Activated naive CD4-positive, alpha-beta T cell treated with anti-CD3 and anti-CD28 coated beads, Interleukin-2, amount 50 U/mL, for 24 hours (primary cell): ENCODE measurements around the gene TEX51.

ENCODE experiments used
- H3K27ac Mint-ChIP-seq: one replicate; pipeline ENCODE4 v1.8.0; 2021; ENCODE audit warnings: mild to moderate bottlenecking, mixed read lengths
- H3K27me3 Mint-ChIP-seq: one replicate; pipeline ENCODE4 v1.8.0; 2021; ENCODE audit warnings: mixed read lengths
- H3K36me3 Mint-ChIP-seq: one replicate; pipeline ENCODE4 v1.8.0; 2021; ENCODE audit warnings: mixed read lengths
- H3K4me1 Mint-ChIP-seq: one replicate; pipeline ENCODE4 v1.8.0; 2021; ENCODE audit warnings: mixed read lengths
- H3K4me3 Mint-ChIP-seq: one replicate; pipeline ENCODE4 v1.8.0; 2021; ENCODE audit warnings: mild to moderate bottlenecking, mixed read lengths
- H3K9me3 Mint-ChIP-seq: one replicate; pipeline ENCODE4 v1.8.0; 2021; ENCODE audit warnings: mixed read lengths

TEX51 gene

GRCh38 chr2:126885751-126886210 is 12.9 kb upstream of the TEX51 start:
- no peaks in the 10 kb centered on the region for H3K36me3 Mint-ChIP-seq
- H3K27ac Mint-ChIP-seq, result no peak overlapping the region
- H3K27me3 Mint-ChIP-seq, result peaks cover 14% of the 10 kb centered on the region
- peaks cover 7% of the 10 kb centered on the region for H3K4me1 Mint-ChIP-seq
- no peak overlapping the region for H3K4me3 Mint-ChIP-seq
- H3K9me3 Mint-ChIP-seq, result no peaks in the 10 kb centered on the region

- H3K4me1 Mint-ChIP-seq, result peaks cover 7% of the 10 kb centered on the region
- no peaks in the 10 kb centered on the region for H3K36me3 Mint-ChIP-seq
- H3K27me3 Mint-ChIP-seq, result peaks cover 14% of the 10 kb centered on the region
- H3K4me3 Mint-ChIP-seq, result no peak overlapping the region
- H3K27ac Mint-ChIP-seq, result no peak overlapping the region
- H3K9me3 Mint-ChIP-seq, result no peaks in the 10 kb centered on the region
These were observed 12.3 kb upstream of the TEX51 start for GRCh38 chr2:126886211-126886915.

DNA sequence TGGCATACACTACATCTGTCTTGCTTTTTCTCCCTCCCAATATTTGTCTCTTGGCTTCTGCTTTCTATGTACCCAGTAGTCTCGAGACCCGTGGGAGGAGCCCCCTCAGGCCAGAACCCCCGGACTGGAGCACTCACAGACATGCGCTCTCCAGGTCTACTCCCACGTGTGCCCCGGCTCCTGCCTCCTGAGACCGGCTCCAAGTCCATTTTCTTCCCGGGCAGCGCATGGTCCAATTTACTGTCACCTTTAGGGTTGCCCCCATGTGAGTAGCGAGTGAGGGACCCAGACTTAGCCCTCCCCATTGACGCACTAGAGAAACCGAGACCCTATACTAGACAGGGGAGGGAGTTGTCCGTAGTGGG is 11.8 kb upstream of the TEX51 start:
- Mint-ChIP-seq H3K4me1 (peaks cover 7% of the 10 kb centered on the region), H3K27me3 (peaks cover 14% of the 10 kb centered on the region), H3K9me3 (no peaks in the 10 kb centered on the region), H3K27ac (no peak overlapping the region), H3K4me3 (no peak overlapping the region), H3K36me3 (no peaks in the 10 kb centered on the region)

DNA sequence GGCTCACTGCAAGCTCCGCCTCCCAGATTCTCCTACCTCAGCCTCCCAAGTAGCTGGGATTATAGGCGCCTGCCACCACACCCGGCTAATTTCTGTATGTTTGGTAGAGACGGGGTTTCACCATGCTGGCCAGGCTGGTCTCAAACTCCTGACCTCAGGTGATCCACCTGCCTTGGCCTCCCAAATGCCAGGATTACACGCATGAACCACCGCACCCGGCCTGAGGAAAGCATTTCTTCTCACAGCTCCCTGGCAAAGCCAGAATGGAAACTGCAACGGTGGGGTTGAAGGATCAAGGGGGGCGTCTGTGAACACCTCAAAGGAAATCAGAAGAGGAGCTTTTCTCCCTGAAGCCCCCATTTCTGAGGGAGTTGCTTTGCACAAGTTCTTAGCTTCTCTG is 11.2 kb upstream of the TEX51 start:
- Mint-ChIP-seq H3K4me3 (no peak overlapping the region), H3K4me1 (peaks cover 7% of the 10 kb centered on the region), H3K9me3 (no peaks in the 10 kb centered on the region), H3K36me3 (no peaks in the 10 kb centered on the region), H3K27ac (no peak overlapping the region), H3K27me3 (peaks cover 14% of the 10 kb centered on the region)

DNA sequence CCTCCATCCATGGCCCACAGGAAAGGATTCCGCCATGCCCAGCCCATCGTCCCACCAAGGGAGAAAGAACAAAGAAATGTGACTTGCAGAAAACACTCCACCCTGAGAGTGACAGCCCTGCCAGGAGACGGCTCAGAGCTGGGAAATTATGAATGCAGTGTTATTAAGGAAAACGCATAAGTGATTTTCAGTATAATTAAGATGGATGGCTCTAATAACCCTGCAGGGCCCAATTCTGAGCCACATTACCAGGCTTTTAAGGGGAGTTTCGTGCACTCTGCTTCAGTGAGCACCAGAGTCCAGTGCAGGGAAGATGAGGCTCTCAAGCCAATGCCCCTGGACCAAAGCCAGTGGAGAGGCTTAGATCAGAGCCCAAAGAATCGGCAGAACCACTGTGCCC is 10.6 kb upstream of the TEX51 start:
- Mint-ChIP-seq H3K27me3 (peaks cover 14% of the 10 kb centered on the region), H3K4me3 (no peak overlapping the region), H3K4me1 (peaks cover 7% of the 10 kb centered on the region), H3K27ac (no peak overlapping the region), H3K9me3 (no peaks in the 10 kb centered on the region), H3K36me3 (no peaks in the 10 kb centered on the region)

- Mint-ChIP-seq H3K4me3 (no peak overlapping the region), H3K27ac (no peak overlapping the region), H3K27me3 (peaks cover 14% of the 10 kb centered on the region), H3K9me3 (no peaks in the 10 kb centered on the region), H3K36me3 (no peaks in the 10 kb centered on the region), H3K4me1 (peaks cover 7% of the 10 kb centered on the region)
These were observed 9.6 kb upstream of the TEX51 start for GRCh38 chr2:126889071-126889470.

- peaks cover 14% of the 10 kb centered on the region for H3K27me3 Mint-ChIP-seq
- no peaks in the 10 kb centered on the region for H3K9me3 Mint-ChIP-seq
- H3K4me1 Mint-ChIP-seq, result peaks cover 7% of the 10 kb centered on the region
- no peak overlapping the region for H3K27ac Mint-ChIP-seq
- H3K36me3 Mint-ChIP-seq, result no peaks in the 10 kb centered on the region
- no peak overlapping the region for H3K4me3 Mint-ChIP-seq
These were observed 9.1 kb upstream of the TEX51 start for GRCh38 chr2:126889496-126890135.

DNA sequence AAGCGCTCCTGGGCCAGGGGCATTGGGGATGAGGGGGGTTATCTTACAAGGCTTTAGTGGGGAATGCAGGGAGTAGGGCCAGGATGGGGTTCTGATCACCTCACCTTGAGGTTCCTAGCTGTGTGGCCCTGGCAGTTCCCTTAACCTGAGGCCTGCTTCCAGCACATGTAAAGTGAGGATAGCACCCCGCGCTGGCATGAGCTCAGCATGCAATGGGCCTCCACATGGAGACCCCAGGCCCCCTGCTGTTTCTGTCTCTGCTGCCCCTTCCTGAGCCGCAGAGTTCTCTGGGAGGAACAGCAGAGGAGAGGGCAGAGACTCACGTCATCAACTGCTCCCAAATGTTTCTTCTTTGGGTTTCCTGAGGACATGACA is 8.6 kb upstream of the TEX51 start:
- Mint-ChIP-seq H3K27ac (no peak overlapping the region), H3K27me3 (peaks cover 14% of the 10 kb centered on the region), H3K36me3 (no peaks in the 10 kb centered on the region), H3K4me3 (no peak overlapping the region), H3K4me1 (peaks cover 7% of the 10 kb centered on the region), H3K9me3 (no peaks in the 10 kb centered on the region)

GRCh38 chr2:126890551-126891450 is 7.9 kb upstream of the TEX51 start:
- Mint-ChIP-seq H3K36me3 (no peaks in the 10 kb centered on the region), H3K4me3 (no peak overlapping the region), H3K27ac (no peak overlapping the region), H3K9me3 (no peaks in the 10 kb centered on the region), H3K27me3 (peaks cover 14% of the 10 kb centered on the region), H3K4me1 (peaks cover 7% of the 10 kb centered on the region)

- no peak overlapping the region for H3K27ac Mint-ChIP-seq
- H3K27me3 Mint-ChIP-seq, result peaks cover 9% of the 10 kb centered on the region
These were observed 6.8 kb upstream of the TEX51 start for GRCh38 chr2:126891681-126892500.

DNA sequence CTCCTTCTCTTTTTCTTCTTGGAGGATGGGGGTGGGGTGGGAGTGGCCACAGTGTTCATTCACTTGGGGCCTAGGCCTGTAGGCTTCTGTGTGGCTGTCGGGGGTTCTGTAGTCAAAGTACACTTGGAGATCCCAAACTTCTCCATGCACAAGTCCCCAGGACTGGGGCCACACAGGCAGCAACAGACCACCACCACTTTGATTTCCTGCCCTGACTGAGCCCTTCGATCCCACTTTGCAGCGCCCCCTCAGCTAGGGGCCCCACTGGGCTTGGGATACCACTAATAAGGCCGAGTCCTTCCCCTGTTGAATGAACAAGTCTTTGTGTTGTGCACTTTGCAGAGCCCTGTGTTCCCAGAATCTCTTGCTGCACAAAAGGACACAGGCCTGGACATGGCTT is 5.5 kb upstream of the TEX51 start:
- Mint-ChIP-seq H3K4me3 (no peak overlapping the region), H3K9me3 (peaks cover 6% of the 10 kb centered on the region), H3K27me3 (peaks cover 6% of the 10 kb centered on the region), H3K27ac (no peak overlapping the region), H3K36me3 (no peaks in the 10 kb centered on the region), H3K4me1 (no peaks in the 10 kb centered on the region)

More at GRCh38 chr2:126891681-126892500, 6.8 kb upstream of the TEX51 start:
- peaks cover under 1% of the 10 kb centered on the region for H3K4me1 Mint-ChIP-seq
- no peaks in the 10 kb centered on the region for H3K9me3 Mint-ChIP-seq
- H3K36me3 Mint-ChIP-seq, result no peaks in the 10 kb centered on the region
- no peak overlapping the region for H3K4me3 Mint-ChIP-seq

DNA sequence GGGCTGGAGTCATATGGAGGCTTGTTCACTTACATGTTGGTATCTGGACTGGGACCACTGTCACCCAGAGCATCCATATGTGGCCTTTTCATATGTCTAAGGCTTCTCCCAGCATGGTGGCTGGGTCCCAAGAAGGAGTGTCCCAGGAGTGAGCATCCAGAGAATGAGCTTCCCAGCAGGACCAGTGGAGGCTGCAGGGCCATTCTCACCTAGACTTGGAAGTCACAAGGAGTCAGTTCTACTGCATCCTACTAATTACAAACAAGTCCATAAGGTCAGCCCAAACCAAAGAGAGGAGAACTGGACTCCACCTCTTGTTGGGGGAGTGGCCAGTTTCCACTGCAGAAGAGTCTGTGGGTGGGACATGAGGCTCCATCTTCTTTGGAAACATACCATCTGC is 5.1 kb upstream of the TEX51 start:
- Mint-ChIP-seq H3K4me3 (no peak overlapping the region), H3K27ac (no peak overlapping the region), H3K36me3 (no peaks in the 10 kb centered on the region), H3K9me3 (peaks cover 6% of the 10 kb centered on the region), H3K4me1 (no peaks in the 10 kb centered on the region), H3K27me3 (peaks cover 4% of the 10 kb centered on the region)

GRCh38 chr2:126894082-126894481 is 4.6 kb upstream of the TEX51 start:
- Mint-ChIP-seq H3K4me3 (no peak overlapping the region), H3K9me3 (peaks cover 6% of the 10 kb centered on the region), H3K36me3 (no peaks in the 10 kb centered on the region), H3K4me1 (no peaks in the 10 kb centered on the region), H3K27ac (no peak overlapping the region), H3K27me3 (peaks cover 4% of the 10 kb centered on the region)

DNA sequence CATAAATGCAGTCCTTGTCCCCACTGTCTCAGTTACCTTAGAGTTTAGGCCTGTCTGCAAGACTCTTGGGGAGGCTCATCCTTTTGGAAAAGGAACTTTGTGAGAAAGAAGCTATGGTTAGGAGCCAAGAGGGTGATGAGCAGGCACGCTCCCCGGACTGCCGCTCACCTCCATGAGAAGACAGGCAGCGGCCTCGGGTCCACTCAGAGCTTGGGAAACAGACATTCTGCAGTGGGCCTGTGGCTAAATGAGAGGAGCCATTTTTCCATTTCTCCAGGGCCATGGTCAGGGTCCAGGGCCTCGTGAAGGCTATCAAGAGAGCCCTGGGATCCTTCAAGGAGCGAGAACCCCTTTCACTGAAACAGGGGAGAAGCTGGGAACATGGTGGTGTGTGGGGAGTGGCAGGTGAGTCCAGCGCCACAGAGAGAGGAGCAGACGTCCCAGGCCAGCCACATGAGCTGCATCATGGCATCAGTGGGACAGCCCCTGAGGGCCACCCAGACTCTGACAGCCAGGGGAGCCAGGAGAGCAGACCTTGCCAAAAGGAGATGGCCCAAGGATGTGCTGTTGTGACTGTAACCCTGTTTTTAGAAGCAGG is 4.0 kb upstream of the TEX51 start:
- no peaks in the 10 kb centered on the region for H3K36me3 Mint-ChIP-seq
- no peaks in the 10 kb centered on the region for H3K4me1 Mint-ChIP-seq
- no peak overlapping the region for H3K27ac Mint-ChIP-seq
- peaks cover 6% of the 10 kb centered on the region for H3K9me3 Mint-ChIP-seq
- H3K4me3 Mint-ChIP-seq, result no peak overlapping the region
- H3K27me3 Mint-ChIP-seq, result peaks cover 2% of the 10 kb centered on the region

DNA sequence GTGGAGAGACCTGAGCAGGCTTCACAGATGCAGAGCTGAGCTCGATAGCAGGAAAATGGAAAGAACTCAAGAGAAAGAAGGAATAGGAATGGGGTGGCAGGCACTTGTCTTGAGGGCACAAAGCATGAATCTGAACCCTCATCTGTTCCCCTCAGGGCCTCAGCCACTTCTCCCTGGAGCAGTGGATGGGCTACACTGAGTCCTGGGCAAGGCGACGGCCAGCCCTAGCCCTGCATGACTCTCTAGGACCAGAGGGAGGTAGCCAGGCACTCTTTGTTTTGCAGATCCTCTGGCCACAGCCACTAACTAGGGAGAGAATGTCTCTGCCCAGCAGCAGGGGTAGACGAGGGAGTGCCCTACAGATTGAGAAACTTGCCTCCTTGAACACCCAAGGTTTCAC is 3.4 kb upstream of the TEX51 start:
- no peak overlapping the region for H3K27ac Mint-ChIP-seq
- no peak overlapping the region for H3K4me3 Mint-ChIP-seq
- peaks cover 6% of the 10 kb centered on the region for H3K9me3 Mint-ChIP-seq
- H3K36me3 Mint-ChIP-seq, result no peaks in the 10 kb centered on the region
- H3K4me1 Mint-ChIP-seq, result no peaks in the 10 kb centered on the region
- peaks cover 3% of the 10 kb centered on the region for H3K27me3 Mint-ChIP-seq
